Neural cell (in vitro differentiated cells): ENCODE data around the gene CCDC63. TPM values are rescaled to one million over a fixed set of nuclear protein-coding genes. Genes with fewer than 3 reads are reported as not detected.

ENCODE experiments used
- H2AFZ ChIP-seq: fragments of 200-600, 300-800 bp; sonication (generic), shearing (Covaris generic); 2 replicates; pipeline ENCODE4 v1.6.0; 2014; ENCODE audit warnings: low read depth, mild to moderate bottlenecking, antibody characterized with exemption, low read length, moderate library complexity
- H3F3A ChIP-seq: fragments of 200-600 bp; shearing (Covaris generic); 2 replicates; pipeline ENCODE4 v1.6.1; 2016; ENCODE audit warnings: mild to moderate bottlenecking, moderate library complexity, mixed read lengths, antibody characterized with exemption, low read length; ENCODE audit not compliant: insufficient read depth, poor library complexity, severe bottlenecking
- H3K27ac ChIP-seq: fragments of 200-600, 300-800 bp; sonication (generic), shearing (Covaris generic); 2 replicates; pipeline ENCODE4 v1.5.1; 2014; ENCODE audit warnings: mild to moderate bottlenecking, low read length, moderate library complexity
- H3K27me3 ChIP-seq: fragments of 300-800, 200-600 bp; sonication (generic), shearing (Covaris generic); 2 replicates; pipeline ENCODE4 v1.6.0; 2014; ENCODE audit warnings: mild to moderate bottlenecking, low read depth, low read length, moderate library complexity; ENCODE audit not compliant: insufficient read depth
- H3K36me3 ChIP-seq: fragments of 300-800, 200-600 bp; sonication (generic), shearing (Covaris generic); 2 replicates; pipeline ENCODE4 v1.5.1; 2014; ENCODE audit warnings: mild to moderate bottlenecking, antibody characterized with exemption, low read length, moderate library complexity; ENCODE audit not compliant: insufficient read depth
- H3K4me2 ChIP-seq: fragments of 300-800, 200-600 bp; sonication (generic), shearing (Covaris generic); 2 replicates; pipeline ENCODE4 v1.6.0; 2014; ENCODE audit warnings: mild to moderate bottlenecking, low read length
- H3K4me3 ChIP-seq: fragments of 300-800, 200-600 bp; sonication (generic), shearing (Covaris generic); 2 replicates; pipeline ENCODE4 v1.5.1; 2014; ENCODE audit warnings: mild to moderate bottlenecking, low read length, moderate library complexity
- H3K79me2 ChIP-seq: fragments of 200-600 bp; shearing (Covaris generic); replicated peaks from 2 replicates; pipeline ENCODE4 v1.6.0; 2014; ENCODE audit warnings: mild to moderate bottlenecking, low read length, moderate library complexity; ENCODE audit not compliant: insufficient read depth
- H3K9ac ChIP-seq: fragments of 300-800, 200-600 bp; sonication (generic), shearing (Covaris generic); 2 replicates; pipeline ENCODE4 v1.6.1; 2016; ENCODE audit warnings: mild to moderate bottlenecking, low read length, mixed read lengths
- H3K9me2 ChIP-seq: fragments of 200-600 bp; shearing (Covaris generic); 2 replicates; pipeline ENCODE4 v1.6.1; 2016; ENCODE audit warnings: mild to moderate bottlenecking, low read length, mixed read lengths; ENCODE audit not compliant: insufficient read depth
- H3K9me3 ChIP-seq: fragments of 200-600, 300-800 bp; sonication (generic), shearing (Covaris generic); 2 replicates; pipeline ENCODE4 v1.6.1; 2016; ENCODE audit warnings: mild to moderate bottlenecking, mixed run types, low read length, moderate library complexity, mixed read lengths
- H4K20me1 ChIP-seq: fragments of 200-600 bp; shearing (Covaris generic); 2 replicates; pipeline ENCODE4 v1.6.1; 2016; ENCODE audit warnings: mild to moderate bottlenecking, mixed run types; ENCODE audit not compliant: insufficient read depth
- EP300 ChIP-seq: fragments of 450-650 bp; conservative IDR thresholded peaks from 2 replicates; pipeline ENCODE4 v1.6.1; 2014; ENCODE audit warnings: antibody characterized with exemption, mild to moderate bottlenecking, moderate library complexity; ENCODE audit not compliant: poor library complexity, severe bottlenecking
- EZH2 ChIP-seq: fragments of 200-600, 300-800 bp; shearing (Covaris generic), sonication (generic); IDR thresholded peaks from 2 replicates; pipeline ENCODE4 v1.6.1; 2014; ENCODE audit warnings: antibody characterized with exemption, low read length, borderline replicate concordance, mild to moderate bottlenecking; ENCODE audit not compliant: insufficient read depth, poor library complexity, severe bottlenecking
- MXI1 ChIP-seq: fragments of 450-650 bp; conservative IDR thresholded peaks from 2 replicates; pipeline ENCODE4 v1.6.1; 2014; ENCODE audit warnings: antibody characterized with exemption, mild to moderate bottlenecking; ENCODE audit not compliant: poor library complexity, severe bottlenecking
- POLR2AphosphoS5 ChIP-seq: IDR thresholded peaks from 2 replicates; pipeline ENCODE4 v1.6.1; 2012
- RAD21 ChIP-seq: fragments of 450-650 bp; conservative IDR thresholded peaks from 2 replicates; pipeline ENCODE4 v1.6.1; 2014; ENCODE audit warnings: antibody characterized with exemption, mild to moderate bottlenecking, moderate library complexity
- SMC3 ChIP-seq: fragments of 450-650 bp; conservative IDR thresholded peaks from 2 replicates; pipeline ENCODE4 v1.6.1; 2014; ENCODE audit warnings: antibody characterized with exemption, mild to moderate bottlenecking, moderate library complexity; ENCODE audit not compliant: poor library complexity
- TAF1 ChIP-seq: IDR thresholded peaks from 2 replicates; pipeline ENCODE4 v1.6.1; 2012; ENCODE audit warnings: low read depth
- polyA plus RNA-seq: library from polyadenylated mRNA; depleted of rRNA; stranded (reverse); fragments of >200 nt; gene quantifications from 2 replicates; pipeline ENCODE4 v1.2.3, GENCODE V29; 2014
- TF ChIP-seq, protein P1 (sequence below): fragments of 450-650 bp; IDR thresholded peaks from 2 replicates; pipeline ENCODE4 v1.5.1; 2014; ENCODE audit warnings: antibody characterized with exemption, mild to moderate bottlenecking, moderate library complexity; ENCODE audit not compliant: poor library complexity, severe bottlenecking
- TF ChIP-seq, protein P2 (sequence below): IDR thresholded peaks from 2 replicates; pipeline ENCODE4 v1.6.1; 2012; ENCODE audit warnings: borderline replicate concordance

Gene CCDC63
- polyA plus RNA-seq, 1 donor from 2014 or later: not detected

DNA sequence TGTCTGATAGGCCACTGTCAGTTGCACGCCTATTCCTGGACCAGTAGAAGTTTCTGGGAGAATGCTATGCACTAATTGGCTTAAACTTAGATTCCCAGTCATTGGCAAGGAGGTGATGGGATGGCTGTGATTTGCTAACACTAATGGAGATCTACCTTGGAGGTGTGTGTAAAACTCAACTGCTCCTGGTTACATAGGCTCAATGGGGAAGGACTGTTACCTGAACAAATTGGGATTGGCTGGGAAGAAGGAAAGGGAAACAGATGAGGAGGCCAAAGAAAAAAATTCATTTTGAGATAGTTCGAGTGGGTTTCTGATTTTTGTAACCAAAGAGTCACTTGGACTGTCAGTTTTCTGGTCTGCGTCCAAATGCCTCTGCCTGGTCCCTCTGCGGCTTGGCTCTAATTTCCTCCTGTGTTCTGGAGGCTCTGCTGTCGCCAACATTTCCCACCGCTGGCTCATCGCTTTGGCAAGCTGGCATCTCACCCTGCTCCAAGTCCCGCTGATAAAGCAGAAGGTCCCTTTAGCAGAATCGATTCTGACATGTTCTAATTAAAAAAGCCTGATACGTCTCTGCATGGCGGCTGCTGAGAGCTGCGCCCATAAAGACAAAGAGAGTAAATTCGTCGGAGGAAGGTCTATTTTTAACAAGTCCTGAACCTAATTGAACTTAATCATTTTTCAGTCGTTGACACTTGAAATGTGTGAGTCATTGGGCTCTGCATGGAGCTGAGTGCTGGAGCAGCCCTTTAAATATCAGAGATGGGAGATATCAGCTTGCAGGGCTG, 2.0 kb upstream of the CCDC63 start:
- Histone ChIP-seq H3K9me3 (no peaks in the 10 kb centered on the region), H3K27ac (no peak overlapping the region), H3F3A (no peaks in the 10 kb centered on the region), H3K9me2 (no peaks in the 10 kb centered on the region), H3K79me2 (no peaks in the 10 kb centered on the region), H3K27me3 (peaks cover 10% of the 10 kb centered on the region), H4K20me1 (no peaks in the 10 kb centered on the region), H3K9ac (no peak overlapping the region), H3K4me3 (no peak overlapping the region), H3K4me2 (no peak overlapping the region), H3K36me3 (no peaks in the 10 kb centered on the region), H2AFZ (no peak overlapping the region)
- TF ChIP-seq SMC3: no peak
- TF ChIP-seq EP300: no peak
- no peak for TF ChIP-seq EZH2
- no peak for TF ChIP-seq TAF1
- TF ChIP-seq MXI1: no peak
- TF ChIP-seq POLR2AphosphoS5: no peak

DNA sequence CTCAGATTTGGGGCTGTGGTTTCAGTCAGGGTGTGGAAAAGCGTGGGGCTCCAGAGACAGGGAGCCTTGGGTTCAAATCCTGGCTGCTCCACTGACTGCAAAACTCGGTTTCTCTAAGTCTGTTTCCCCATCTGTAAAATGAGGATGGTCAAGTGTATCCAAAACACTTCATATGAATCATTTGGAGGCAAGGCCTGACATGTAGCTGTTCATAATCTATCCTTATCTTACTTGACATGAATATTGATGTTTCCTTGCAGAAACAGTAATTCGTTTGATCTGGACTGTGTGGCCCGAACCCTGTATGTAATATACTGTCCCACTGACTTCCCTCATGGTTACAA, 1.5 kb upstream of the CCDC63 start:
- no peaks in the 10 kb centered on the region for H3K9me2 ChIP-seq
- no peak overlapping the region for H3K4me3 ChIP-seq
- H4K20me1 ChIP-seq: no peaks in the 10 kb centered on the region
- H3K36me3 ChIP-seq: no peaks in the 10 kb centered on the region
- no peaks in the 10 kb centered on the region for H3K79me2 ChIP-seq
- TF ChIP-seq EZH2 (no peak), MXI1 (no peak), POLR2AphosphoS5 (no peak), TAF1 (no peak), SMC3 (no peak), EP300 (no peak), RAD21 (no peak)
- TF ChIP-seq, protein P1, sequence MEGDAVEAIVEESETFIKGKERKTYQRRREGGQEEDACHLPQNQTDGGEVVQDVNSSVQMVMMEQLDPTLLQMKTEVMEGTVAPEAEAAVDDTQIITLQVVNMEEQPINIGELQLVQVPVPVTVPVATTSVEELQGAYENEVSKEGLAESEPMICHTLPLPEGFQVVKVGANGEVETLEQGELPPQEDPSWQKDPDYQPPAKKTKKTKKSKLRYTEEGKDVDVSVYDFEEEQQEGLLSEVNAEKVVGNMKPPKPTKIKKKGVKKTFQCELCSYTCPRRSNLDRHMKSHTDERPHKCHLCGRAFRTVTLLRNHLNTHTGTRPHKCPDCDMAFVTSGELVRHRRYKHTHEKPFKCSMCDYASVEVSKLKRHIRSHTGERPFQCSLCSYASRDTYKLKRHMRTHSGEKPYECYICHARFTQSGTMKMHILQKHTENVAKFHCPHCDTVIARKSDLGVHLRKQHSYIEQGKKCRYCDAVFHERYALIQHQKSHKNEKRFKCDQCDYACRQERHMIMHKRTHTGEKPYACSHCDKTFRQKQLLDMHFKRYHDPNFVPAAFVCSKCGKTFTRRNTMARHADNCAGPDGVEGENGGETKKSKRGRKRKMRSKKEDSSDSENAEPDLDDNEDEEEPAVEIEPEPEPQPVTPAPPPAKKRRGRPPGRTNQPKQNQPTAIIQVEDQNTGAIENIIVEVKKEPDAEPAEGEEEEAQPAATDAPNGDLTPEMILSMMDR: no peak
- TF ChIP-seq, protein P2, sequence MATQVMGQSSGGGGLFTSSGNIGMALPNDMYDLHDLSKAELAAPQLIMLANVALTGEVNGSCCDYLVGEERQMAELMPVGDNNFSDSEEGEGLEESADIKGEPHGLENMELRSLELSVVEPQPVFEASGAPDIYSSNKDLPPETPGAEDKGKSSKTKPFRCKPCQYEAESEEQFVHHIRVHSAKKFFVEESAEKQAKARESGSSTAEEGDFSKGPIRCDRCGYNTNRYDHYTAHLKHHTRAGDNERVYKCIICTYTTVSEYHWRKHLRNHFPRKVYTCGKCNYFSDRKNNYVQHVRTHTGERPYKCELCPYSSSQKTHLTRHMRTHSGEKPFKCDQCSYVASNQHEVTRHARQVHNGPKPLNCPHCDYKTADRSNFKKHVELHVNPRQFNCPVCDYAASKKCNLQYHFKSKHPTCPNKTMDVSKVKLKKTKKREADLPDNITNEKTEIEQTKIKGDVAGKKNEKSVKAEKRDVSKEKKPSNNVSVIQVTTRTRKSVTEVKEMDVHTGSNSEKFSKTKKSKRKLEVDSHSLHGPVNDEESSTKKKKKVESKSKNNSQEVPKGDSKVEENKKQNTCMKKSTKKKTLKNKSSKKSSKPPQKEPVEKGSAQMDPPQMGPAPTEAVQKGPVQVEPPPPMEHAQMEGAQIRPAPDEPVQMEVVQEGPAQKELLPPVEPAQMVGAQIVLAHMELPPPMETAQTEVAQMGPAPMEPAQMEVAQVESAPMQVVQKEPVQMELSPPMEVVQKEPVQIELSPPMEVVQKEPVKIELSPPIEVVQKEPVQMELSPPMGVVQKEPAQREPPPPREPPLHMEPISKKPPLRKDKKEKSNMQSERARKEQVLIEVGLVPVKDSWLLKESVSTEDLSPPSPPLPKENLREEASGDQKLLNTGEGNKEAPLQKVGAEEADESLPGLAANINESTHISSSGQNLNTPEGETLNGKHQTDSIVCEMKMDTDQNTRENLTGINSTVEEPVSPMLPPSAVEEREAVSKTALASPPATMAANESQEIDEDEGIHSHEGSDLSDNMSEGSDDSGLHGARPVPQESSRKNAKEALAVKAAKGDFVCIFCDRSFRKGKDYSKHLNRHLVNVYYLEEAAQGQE: no peak
- no peak overlapping the region for H3K4me2 ChIP-seq
- H2AFZ ChIP-seq: no peak overlapping the region
- H3F3A ChIP-seq: no peaks in the 10 kb centered on the region
- no peak overlapping the region for H3K9ac ChIP-seq
- H3K27me3 ChIP-seq: peaks cover 10% of the 10 kb centered on the region
- H3K27ac ChIP-seq: no peak overlapping the region
- no peaks in the 10 kb centered on the region for H3K9me3 ChIP-seq
